ENCODE data around the gene FAM98A. TPM values are rescaled to one million over a fixed set of nuclear protein-coding genes. Genes with fewer than 3 reads are reported as not detected.

Gene FAM98A
- polyA plus RNA-seq, 2 of the 4 experiments (the other 2 are of a cell fraction): 83.4 to 97.2 TPM

- H3K4me3 ChIP-seq: no peak overlapping the region
- ChIA-PET CTCF (no interaction called here), POLR2A (no interaction called here)
- ATAC-seq (no peak), FAIRE-seq (no peak), DNase-seq (ENCODE audit: low read depth in 1 of 2, low spot score in 1 of 2) (no peak)
- H3K27ac ChIP-seq: no peak overlapping the region
- no peaks in the 10 kb centered on the region for H3K4me1 ChIP-seq
- H3K4me2 ChIP-seq: no peak overlapping the region
- no peaks in the 10 kb centered on the region for H3K9me3 ChIP-seq
- no peak for TF ChIP-seq RFX5 (IDR thresholded peaks at IDR 0.05)
- no peak for TF ChIP-seq SMC3 (IDR thresholded peaks at IDR 0.05)
- TF ChIP-seq CHD4 (IDR thresholded peaks at IDR 0.05; ENCODE audit: borderline replicate concordance): no peak
- TF ChIP-seq, protein P1, sequence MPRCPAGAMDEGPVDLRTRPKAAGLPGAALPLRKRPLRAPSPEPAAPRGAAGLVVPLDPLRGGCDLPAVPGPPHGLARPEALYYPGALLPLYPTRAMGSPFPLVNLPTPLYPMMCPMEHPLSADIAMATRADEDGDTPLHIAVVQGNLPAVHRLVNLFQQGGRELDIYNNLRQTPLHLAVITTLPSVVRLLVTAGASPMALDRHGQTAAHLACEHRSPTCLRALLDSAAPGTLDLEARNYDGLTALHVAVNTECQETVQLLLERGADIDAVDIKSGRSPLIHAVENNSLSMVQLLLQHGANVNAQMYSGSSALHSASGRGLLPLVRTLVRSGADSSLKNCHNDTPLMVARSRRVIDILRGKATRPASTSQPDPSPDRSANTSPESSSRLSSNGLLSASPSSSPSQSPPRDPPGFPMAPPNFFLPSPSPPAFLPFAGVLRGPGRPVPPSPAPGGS (IDR thresholded peaks at IDR 0.05): no peak
- no peak for TF ChIP-seq FOSB (CRISPR knock-in tag; IDR thresholded peaks at IDR 0.05)
- WGBS (ENCODE audit: missing lambda C conversion rate): 61% methylated on average over 3 of the region's 3 CpGs
Measured at GRCh38 chr2:33535421-33535820, 63.7 kb downstream of the FAM98A start.

Small RNA genes lying within 50 kb of the gene (small RNA-seq; reads per million reads assigned to genes)
- 0 reads per million in 6 experiments for gene ATP6V0E1P3

Other genes with a start within 250 kb of the FAM98A start
- gene RASGRP3, start 122.7 kb downstream of the FAM98A start, polyA plus RNA-seq (2011; rRNA removed): 1.7 and 3.1 TPM in 2 replicates
- 1.5 to 1.7 TPM (median 1.5 TPM) in 3 replicates for gene RASGRP3, start 122.7 kb downstream of the FAM98A start, polyA plus RNA-seq (2017; fragmentation: RNase III; extraction: RNeasy Plus Mini Kit Qiagen cat#74134 plus additional on column Dnase treatment)

Data from A549 (cell line).